ENCODE results near the gene ZNF677. TPM values are rescaled to one million over a fixed set of nuclear protein-coding genes. Genes with fewer than 3 reads are reported as not detected.

ZNF677 gene
- total and polyA plus RNA-seq, 10 of the 15 experiments (the other 5 are each of a cell fraction or from before 2014, with no cell fraction given), result 0.07 to 0.68 (median 0.16) TPM; not detected in 6

DNA sequence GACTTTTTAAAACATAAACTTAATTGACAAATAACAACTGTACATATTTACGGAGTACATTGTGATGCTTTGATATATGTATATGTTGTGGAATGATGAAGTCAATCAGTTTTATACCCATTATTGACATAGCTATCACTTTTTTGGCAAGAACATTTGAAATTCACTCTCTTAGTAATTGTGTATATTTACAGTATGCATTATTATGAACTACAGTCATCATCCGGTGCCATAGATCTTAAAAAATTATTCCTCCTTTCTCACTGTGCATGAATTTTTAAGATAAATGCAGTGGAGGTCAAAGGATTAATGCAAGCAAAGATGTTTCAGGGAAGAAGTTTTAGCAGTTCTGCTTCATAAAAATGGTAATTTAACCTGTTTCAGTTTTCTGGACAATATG lies 20.8 kb upstream of the ZNF677 start (continued):
- TF ChIP-seq NFYA (IDR thresholded peaks at IDR 0.05; ENCODE audit: borderline replicate concordance, low read depth, low read length), result no peak
- no peak for TF ChIP-seq LARP7 (IDR thresholded peaks at IDR 0.05)
- no peak for TF ChIP-seq SRF (IDR thresholded peaks at IDR 0.05; ENCODE audit: low read depth in 2 of 2, low read length in 2 of 2)

DNA sequence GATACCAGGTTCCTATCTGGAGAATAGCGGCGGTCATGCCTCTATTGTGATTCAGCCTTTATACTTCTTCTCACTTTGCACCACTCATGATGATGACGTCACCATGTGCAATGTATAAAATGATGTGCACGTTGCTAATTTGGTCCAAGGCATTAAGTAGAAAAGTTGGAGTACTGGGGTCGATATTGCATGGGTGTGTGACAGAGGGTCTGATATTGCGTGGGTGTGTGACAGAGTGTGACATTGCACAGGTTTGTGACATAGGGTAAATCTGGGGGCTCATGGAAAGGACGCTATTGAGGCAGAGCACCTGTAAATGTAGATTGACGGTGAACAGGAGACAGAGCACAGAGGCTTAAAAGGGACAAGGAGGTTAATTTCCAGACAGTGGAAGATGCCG lies 17.4 kb upstream of the ZNF677 start:
- DNase-seq (ENCODE audit: low read depth, low spot score) (no peak), FAIRE-seq (no peak), ATAC-seq (no peak)
- H3K27ac ChIP-seq (ENCODE audit: control insufficient read depth, insufficient read depth), result no peak overlapping the region
- no peaks in the 10 kb centered on the region for H4K20me1 ChIP-seq (ENCODE audit: control insufficient read depth, insufficient read depth)
- H3K79me2 ChIP-seq (ENCODE audit: control insufficient read depth, insufficient read depth, low read length), result no peaks in the 10 kb centered on the region
- no peaks in the 10 kb centered on the region for H3K36me3 ChIP-seq (ENCODE audit: control insufficient read depth in 2 of 2, insufficient read depth in 2 of 2, low read length in 1 of 2)
- in situ Hi-C loops (cut with MboI), result no loop called here
- intact Hi-C loops (cut with micrococcal nuclease; ENCODE audit: unreplicated experiment), result no loop called here
- no peak overlapping the region for H3K4me3 ChIP-seq
- no peak for TF ChIP-seq NFYA (IDR thresholded peaks at IDR 0.05; ENCODE audit: borderline replicate concordance, low read depth, low read length)
- no peak for TF ChIP-seq SMAD5 (IDR thresholded peaks at IDR 0.05; ENCODE audit: low read depth)
- TF ChIP-seq, protein P1, sequence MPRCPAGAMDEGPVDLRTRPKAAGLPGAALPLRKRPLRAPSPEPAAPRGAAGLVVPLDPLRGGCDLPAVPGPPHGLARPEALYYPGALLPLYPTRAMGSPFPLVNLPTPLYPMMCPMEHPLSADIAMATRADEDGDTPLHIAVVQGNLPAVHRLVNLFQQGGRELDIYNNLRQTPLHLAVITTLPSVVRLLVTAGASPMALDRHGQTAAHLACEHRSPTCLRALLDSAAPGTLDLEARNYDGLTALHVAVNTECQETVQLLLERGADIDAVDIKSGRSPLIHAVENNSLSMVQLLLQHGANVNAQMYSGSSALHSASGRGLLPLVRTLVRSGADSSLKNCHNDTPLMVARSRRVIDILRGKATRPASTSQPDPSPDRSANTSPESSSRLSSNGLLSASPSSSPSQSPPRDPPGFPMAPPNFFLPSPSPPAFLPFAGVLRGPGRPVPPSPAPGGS (IDR thresholded peaks at IDR 0.05; ENCODE audit: borderline replicate concordance, insufficient read depth, low read depth, low read length, poor library complexity, severe bottlenecking), result no peak
- no peak for TF ChIP-seq POLR2AphosphoS2 (IDR thresholded peaks at IDR 0.05; ENCODE audit: low read depth, low read length)
- TF ChIP-seq TCF7 (IDR thresholded peaks at IDR 0.05; ENCODE audit: borderline replicate concordance), result no peak
- TF ChIP-seq CHD4 (IDR thresholded peaks at IDR 0.05), result no peak
- TF ChIP-seq RAD51 (IDR thresholded peaks at IDR 0.05), result no peak
- TF ChIP-seq CHD2 (IDR thresholded peaks at IDR 0.05; ENCODE audit: borderline replicate concordance, low read depth, low read length), result no peak
- TF ChIP-seq MEF2A (IDR thresholded peaks at IDR 0.05; ENCODE audit: insufficient read depth, low read depth, low read length), result no peak
- TF ChIP-seq SMAD1 (IDR thresholded peaks at IDR 0.05; ENCODE audit: low read depth, partially characterized antibody), result no peak
- no peak for TF ChIP-seq SUPT20H (IDR thresholded peaks at IDR 0.05; ENCODE audit: borderline replicate concordance, control insufficient read depth, low read depth, low read length)
- TF ChIP-seq, protein P2, sequence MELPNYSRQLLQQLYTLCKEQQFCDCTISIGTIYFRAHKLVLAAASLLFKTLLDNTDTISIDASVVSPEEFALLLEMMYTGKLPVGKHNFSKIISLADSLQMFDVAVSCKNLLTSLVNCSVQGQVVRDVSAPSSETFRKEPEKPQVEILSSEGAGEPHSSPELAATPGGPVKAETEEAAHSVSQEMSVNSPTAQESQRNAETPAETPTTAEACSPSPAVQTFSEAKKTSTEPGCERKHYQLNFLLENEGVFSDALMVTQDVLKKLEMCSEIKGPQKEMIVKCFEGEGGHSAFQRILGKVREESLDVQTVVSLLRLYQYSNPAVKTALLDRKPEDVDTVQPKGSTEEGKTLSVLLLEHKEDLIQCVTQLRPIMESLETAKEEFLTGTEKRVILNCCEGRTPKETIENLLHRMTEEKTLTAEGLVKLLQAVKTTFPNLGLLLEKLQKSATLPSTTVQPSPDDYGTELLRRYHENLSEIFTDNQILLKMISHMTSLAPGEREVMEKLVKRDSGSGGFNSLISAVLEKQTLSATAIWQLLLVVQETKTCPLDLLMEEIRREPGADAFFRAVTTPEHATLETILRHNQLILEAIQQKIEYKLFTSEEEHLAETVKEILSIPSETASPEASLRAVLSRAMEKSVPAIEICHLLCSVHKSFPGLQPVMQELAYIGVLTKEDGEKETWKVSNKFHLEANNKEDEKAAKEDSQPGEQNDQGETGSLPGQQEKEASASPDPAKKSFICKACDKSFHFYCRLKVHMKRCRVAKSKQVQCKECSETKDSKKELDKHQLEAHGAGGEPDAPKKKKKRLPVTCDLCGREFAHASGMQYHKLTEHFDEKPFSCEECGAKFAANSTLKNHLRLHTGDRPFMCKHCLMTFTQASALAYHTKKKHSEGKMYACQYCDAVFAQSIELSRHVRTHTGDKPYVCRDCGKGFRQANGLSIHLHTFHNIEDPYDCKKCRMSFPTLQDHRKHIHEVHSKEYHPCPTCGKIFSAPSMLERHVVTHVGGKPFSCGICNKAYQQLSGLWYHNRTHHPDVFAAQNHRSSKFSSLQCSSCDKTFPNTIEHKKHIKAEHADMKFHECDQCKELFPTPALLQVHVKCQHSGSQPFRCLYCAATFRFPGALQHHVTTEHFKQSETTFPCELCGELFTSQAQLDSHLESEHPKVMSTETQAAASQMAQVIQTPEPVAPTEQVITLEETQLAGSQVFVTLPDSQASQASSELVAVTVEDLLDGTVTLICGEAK (IDR thresholded peaks at IDR 0.05; ENCODE audit: borderline replicate concordance), result no peak
- no peaks in the 10 kb centered on the region; the same call in 2 of the 3 replicates for H3K9me3 ChIP-seq (replicated peaks; ENCODE audit: control insufficient read depth, insufficient read depth, low read length)
- WGBS (ENCODE audit: insufficient coverage, insufficient replicate concordance, low lambda C conversion rate, missing lambda C conversion rate), result 31% methylated on average over 9 of the region's 9 CpGs
- ChIA-PET POLR2A (no interaction called here), SMC1A (ENCODE audit: uncharacterized antibody, unreplicated experiment) (no interaction called here), CTCF (no interaction called here), RAD21 (ENCODE audit: unreplicated experiment) (no interaction called here)
- BruUV-seq (replicated peaks), result no TSS peak
- H3K4me2 ChIP-seq (ENCODE audit: control insufficient read depth, insufficient read depth), result no peak overlapping the region
- no peaks in the 10 kb centered on the region for H3K27me3 ChIP-seq (replicated peaks in 1 of 2; ENCODE audit: control insufficient read depth in 2 of 2, insufficient read depth in 2 of 2, low read length in 1 of 2)
- H3K9ac ChIP-seq (ENCODE audit: control insufficient read depth, insufficient read depth, low read length), result no peak overlapping the region
- no peaks in the 10 kb centered on the region for H3K4me1 ChIP-seq (ENCODE audit: control insufficient read depth, insufficient read depth, low read length)
- H2AFZ ChIP-seq (ENCODE audit: control insufficient read depth, low read depth, low read length), result no peak overlapping the region
